ENCODE measurements around the gene PRKCA.

DNA sequence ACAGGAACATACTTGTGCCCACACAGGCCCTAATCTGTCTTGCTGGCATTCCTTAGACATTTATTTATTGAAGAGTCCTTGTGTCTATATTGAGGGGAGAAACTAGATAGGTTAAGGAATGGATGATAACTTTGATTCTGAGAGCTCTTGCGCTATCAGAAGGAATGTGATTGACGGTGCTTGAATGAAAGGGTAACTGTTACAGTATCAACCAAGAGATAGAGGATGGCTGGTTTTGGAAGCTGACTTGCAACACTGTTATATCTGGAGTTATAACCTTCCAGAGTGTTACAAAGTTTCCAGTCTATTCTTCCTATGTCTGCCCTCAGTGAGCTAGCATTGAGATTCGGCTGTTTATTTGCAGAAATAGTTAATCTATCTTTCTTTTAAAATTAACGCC is 36.5 kb downstream of the PRKCA start:
- TF ChIP-seq POLR2AphosphoS5 (IDR thresholded peaks at IDR 0.05; ENCODE audit: borderline replicate concordance, low read depth, low read length) (no peak), EZH2 (IDR thresholded peaks at IDR 0.05) (no peak)

Data from SK-N-MC (cell line).